ENCODE measurements around the gene SAMD7. TPM values are rescaled to one million over a fixed set of nuclear protein-coding genes. Genes with fewer than 3 reads are reported as not detected.

SAMD7 gene
- total and polyA plus RNA-seq, 7 experiments from 2014 or later: not detected

DNA sequence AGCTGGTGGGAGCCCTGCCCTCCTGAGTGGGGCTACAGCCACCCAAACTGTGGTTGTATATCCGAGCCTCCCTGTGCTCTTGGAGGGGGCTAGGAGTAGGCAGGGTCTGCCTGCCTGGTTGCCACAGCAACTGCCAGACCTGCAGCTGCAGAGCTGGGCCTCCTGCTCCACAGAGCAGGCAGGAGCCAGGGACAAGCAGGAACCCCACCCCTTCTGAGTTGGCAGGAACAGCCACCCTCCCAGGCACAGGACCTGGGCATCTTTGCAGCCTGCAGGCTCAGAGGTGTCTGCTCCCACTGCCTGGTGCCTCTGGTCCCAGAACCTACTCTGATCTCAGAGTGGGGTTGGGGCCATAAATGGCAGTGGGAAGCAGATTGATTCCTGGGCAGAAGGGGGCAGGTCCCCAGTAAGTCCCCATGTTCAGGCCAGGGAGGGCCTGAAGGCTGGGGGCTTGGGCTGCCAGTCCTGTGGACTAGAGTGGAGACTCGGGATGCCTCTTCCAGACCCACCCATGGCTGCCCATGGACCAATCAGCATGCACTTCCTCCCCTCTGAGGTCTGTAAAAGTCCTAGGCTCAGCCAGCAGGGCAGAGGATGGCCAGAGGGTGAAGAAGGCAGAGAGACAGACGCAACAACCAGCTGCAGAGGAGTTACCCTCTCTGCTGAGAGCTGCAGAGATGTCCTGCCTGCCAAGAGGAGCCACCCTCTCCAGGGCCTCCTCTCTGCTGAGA lies 31.4 kb upstream of the SAMD7 start:
- CTCF ChIA-PET: no interaction called here

GRCh38 chr3:169880576-169881250 lies 30.7 kb upstream of the SAMD7 start:
- Mint-ChIP-seq H3K9me3 (peaks cover 0 to 1% (median 0%) of the 10 kb centered on the region in 11 donors), H3K4me3 (no peak overlapping the region), H3K27me3 (peaks cover 0 to 6% (median 0%) of the 10 kb centered on the region in 5 donors), H3K4me1 (peaks cover 0 to 17% (median 11%) of the 10 kb centered on the region in 7 donors), H3K27ac (peak overlapping the region in 4 of 9 donors; percentile 9 to 53 (median 32)), H3K36me3 (no peaks in the 10 kb centered on the region)
- DNase-seq: no peak
- no peak overlapping the region for H3K27ac ChIP-seq (ENCODE audit: low read depth, low read length)
- ChIA-PET POLR2A (interaction anchor here (0.6 to 1.0 kb wide), 2 partner anchors 11 to 1824 kb away, joined by 3 to 5 read pairs; partner anchors contain the start of gene LRRC31), CTCF (no interaction called here)
- no peaks in the 10 kb centered on the region for H3K36me3 ChIP-seq (ENCODE audit: control insufficient read depth in 2 of 3, insufficient read depth in 3 of 3, low read length in 3 of 3)
- H3K4me3 ChIP-seq (ENCODE audit: low read length): no peak overlapping the region
- no peaks in the 10 kb centered on the region for H3K9me3 ChIP-seq (ENCODE audit: control insufficient read depth in 2 of 3, low read length in 3 of 3)
- no peaks in the 10 kb centered on the region for H3K27me3 ChIP-seq (ENCODE audit: control insufficient read depth in 2 of 2, insufficient read depth in 2 of 2, low read length in 2 of 2)
- intact Hi-C loops (cut with micrococcal nuclease): no loop called here
- H3K4me1 ChIP-seq (ENCODE audit: control insufficient read depth in 2 of 2, insufficient read depth in 2 of 2, low read length in 2 of 2): peaks cover 0 to 3% of the 10 kb centered on the region in 2 donors
- ATAC-seq: no peak

More for the DNA sequence above, 31.4 kb upstream of the SAMD7 start:
- Mint-ChIP-seq H3K4me3 (no peak overlapping the region), H3K27ac (peak overlapping the region in 1 of 9 donors; percentile 32), H3K27me3 (peaks cover 0 to 6% (median 0%) of the 10 kb centered on the region in 5 donors), H3K4me1 (peaks cover 0 to 15% (median 11%) of the 10 kb centered on the region in 7 donors), H3K9me3 (peaks cover 0 to 1% (median 0%) of the 10 kb centered on the region in 11 donors), H3K36me3 (no peaks in the 10 kb centered on the region)
- H3K4me3 ChIP-seq (ENCODE audit: low read length): no peak overlapping the region
- DNase-seq (no peak), ATAC-seq (no peak)
- H3K4me1 ChIP-seq (ENCODE audit: control insufficient read depth in 2 of 2, insufficient read depth in 2 of 2, low read length in 2 of 2): peaks cover 0 to 3% of the 10 kb centered on the region in 2 donors
- POLR2A ChIA-PET: interaction anchor here (0.6 to 1.0 kb wide), 2 partner anchors 10 to 1825 kb away, joined by 3 to 5 read pairs; partner anchors contain the start of gene LRRC31
- H3K9me3 ChIP-seq (ENCODE audit: control insufficient read depth in 2 of 3, low read length in 3 of 3): no peaks in the 10 kb centered on the region
- intact Hi-C loops (cut with micrococcal nuclease): no loop called here
- no peak overlapping the region for H3K27ac ChIP-seq (ENCODE audit: low read depth, low read length)
- H3K36me3 ChIP-seq (ENCODE audit: control insufficient read depth in 2 of 3, insufficient read depth in 3 of 3, low read length in 3 of 3): no peaks in the 10 kb centered on the region
- no peaks in the 10 kb centered on the region for H3K27me3 ChIP-seq (ENCODE audit: control insufficient read depth in 2 of 2, insufficient read depth in 2 of 2, low read length in 2 of 2)

- Histone ChIP-seq H3K4me1 (ENCODE audit: control insufficient read depth in 2 of 2, insufficient read depth in 2 of 2, low read length in 2 of 2) (no peaks in the 10 kb centered on the region), H3K27me3 (ENCODE audit: control insufficient read depth in 2 of 2, insufficient read depth in 2 of 2, low read length in 2 of 2) (no peaks in the 10 kb centered on the region), H3K27ac (ENCODE audit: low read depth, low read length) (no peak overlapping the region), H3K9me3 (ENCODE audit: control insufficient read depth in 2 of 3, low read length in 3 of 3) (no peaks in the 10 kb centered on the region), H3K36me3 (ENCODE audit: control insufficient read depth in 2 of 3, insufficient read depth in 3 of 3, low read length in 3 of 3) (no peaks in the 10 kb centered on the region), H3K4me3 (ENCODE audit: low read length) (no peak overlapping the region)
- Mint-ChIP-seq H3K36me3 (no peaks in the 10 kb centered on the region), H3K4me3 (no peak overlapping the region), H3K27me3 (no peaks in the 10 kb centered on the region), H3K9me3 (peaks cover 0 to 1% (median 0%) of the 10 kb centered on the region in 11 donors), H3K4me1 (peaks cover 0 to 11% (median 0%) of the 10 kb centered on the region in 7 donors), H3K27ac (peak overlapping the region in 2 of 9 donors; percentile 26 to 60)
- ChIA-PET CTCF (interaction anchor here (0.5 to 0.7 kb wide), 4 partner anchors 11 to 1599 kb away, joined by 3 read pairs; no protein-coding TSS in a partner anchor), POLR2A (interaction anchor here (1.0 kb wide), 1 partner anchor 80 kb away, joined by 4 read pairs; the partner anchor contains the start of gene SEC62)
- no peak for DNase-seq
- no peak for ATAC-seq
- intact Hi-C loops (cut with micrococcal nuclease): no loop called here
Observed at GRCh38 chr3:169886671-169887070, 24.7 kb upstream of the SAMD7 start.

- Mint-ChIP-seq H3K9me3 (no peaks in the 10 kb centered on the region), H3K27me3 (no peaks in the 10 kb centered on the region), H3K27ac (no peak overlapping the region), H3K36me3 (no peaks in the 10 kb centered on the region), H3K4me1 (peaks cover 0 to 3% (median 0%) of the 10 kb centered on the region in 7 donors), H3K4me3 (no peak overlapping the region)
- no peak overlapping the region for H3K27ac ChIP-seq (ENCODE audit: low read depth, low read length)
- H3K27me3 ChIP-seq (ENCODE audit: control insufficient read depth in 2 of 2, insufficient read depth in 2 of 2, low read length in 2 of 2): no peaks in the 10 kb centered on the region
- DNase-seq: no peak
- no peaks in the 10 kb centered on the region for H3K36me3 ChIP-seq (ENCODE audit: control insufficient read depth in 2 of 3, insufficient read depth in 3 of 3, low read length in 3 of 3)
- H3K4me1 ChIP-seq (ENCODE audit: control insufficient read depth in 2 of 2, insufficient read depth in 2 of 2, low read length in 2 of 2): no peaks in the 10 kb centered on the region
- POLR2A ChIA-PET: no interaction called here
- ATAC-seq: no peak
- intact Hi-C loops (cut with micrococcal nuclease): no loop called here
- no peak overlapping the region for H3K4me3 ChIP-seq (ENCODE audit: low read length)
- no peaks in the 10 kb centered on the region for H3K9me3 ChIP-seq (ENCODE audit: control insufficient read depth in 2 of 3, low read length in 3 of 3)
- CTCF ChIA-PET: no interaction called here
Observed at GRCh38 chr3:169891886-169892285, 19.5 kb upstream of the SAMD7 start.

DNA sequence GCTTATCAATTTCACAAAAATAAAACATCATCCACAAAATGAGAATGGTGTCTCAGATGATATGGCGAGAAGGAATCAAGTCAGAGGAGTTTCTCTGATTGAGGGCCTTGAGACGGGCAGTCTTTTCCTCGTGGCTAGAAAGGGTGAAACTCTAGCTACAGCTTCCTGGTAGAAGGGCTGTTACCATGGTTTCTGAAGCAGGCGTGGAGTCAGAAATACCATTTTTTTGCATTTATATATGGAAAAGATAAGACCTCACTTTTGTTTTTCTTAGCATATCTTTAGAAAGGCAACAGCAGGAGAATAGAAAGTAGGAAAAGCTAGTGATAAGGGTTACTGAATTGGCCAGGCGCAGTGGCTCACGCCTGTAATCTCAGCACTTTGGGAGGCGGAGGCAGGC lies 17.3 kb upstream of the SAMD7 start:
- H3K27ac Mint-ChIP-seq: no peak overlapping the region
- H3K4me3 Mint-ChIP-seq: no peak overlapping the region
- peaks cover 0 to 3% (median 0%) of the 10 kb centered on the region in 7 donors for H3K4me1 Mint-ChIP-seq
- Histone ChIP-seq H3K4me3 (ENCODE audit: low read length) (no peak overlapping the region), H3K27ac (ENCODE audit: low read depth, low read length) (no peak overlapping the region), H3K27me3 (ENCODE audit: control insufficient read depth in 2 of 2, insufficient read depth in 2 of 2, low read length in 2 of 2) (no peaks in the 10 kb centered on the region), H3K4me1 (ENCODE audit: control insufficient read depth in 2 of 2, insufficient read depth in 2 of 2, low read length in 2 of 2) (no peaks in the 10 kb centered on the region), H3K36me3 (ENCODE audit: control insufficient read depth in 2 of 3, insufficient read depth in 3 of 3, low read length in 3 of 3) (no peaks in the 10 kb centered on the region), H3K9me3 (ENCODE audit: control insufficient read depth in 2 of 3, low read length in 3 of 3) (no peaks in the 10 kb centered on the region)
- intact Hi-C loops (cut with micrococcal nuclease): no loop called here
- ChIA-PET CTCF (no interaction called here), POLR2A (interaction anchor here (0.6 to 0.7 kb wide), 2 partner anchors 9 to 17 kb away, joined by 3 to 4 read pairs; no protein-coding TSS in a partner anchor)
- DNase-seq (no peak), ATAC-seq (no peak)
- no peaks in the 10 kb centered on the region for H3K36me3 Mint-ChIP-seq
- H3K9me3 Mint-ChIP-seq: peaks cover 0 to under 1% (median 0%) of the 10 kb centered on the region in 11 donors
- H3K27me3 Mint-ChIP-seq: no peaks in the 10 kb centered on the region

DNA sequence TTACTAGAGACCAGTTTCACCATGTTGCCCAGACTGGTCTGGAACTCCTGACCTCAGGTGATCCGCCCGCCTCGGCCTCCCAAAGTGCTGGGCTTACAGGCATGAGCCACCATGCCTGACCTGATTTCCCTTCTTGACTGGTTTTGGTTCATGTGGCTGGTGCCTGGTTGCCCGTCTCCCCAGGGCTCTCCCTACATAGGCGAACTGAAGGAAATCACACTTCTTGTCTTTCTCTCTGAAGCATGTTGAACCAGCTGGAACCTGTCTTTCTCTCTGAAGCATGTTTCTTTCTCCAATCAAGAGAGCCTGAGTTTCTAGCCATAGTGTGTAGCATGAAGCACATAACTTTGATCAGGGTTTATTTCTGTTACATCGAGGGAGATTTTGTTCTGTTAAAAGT lies 16.3 kb upstream of the SAMD7 start:
- CTCF ChIA-PET: no interaction called here
- POLR2A ChIA-PET: no interaction called here
- peaks cover 0 to 10% (median 3%) of the 10 kb centered on the region in 11 donors for H3K9me3 Mint-ChIP-seq
- H3K9me3 ChIP-seq (ENCODE audit: control insufficient read depth in 2 of 3, low read length in 3 of 3): no peaks in the 10 kb centered on the region
- H3K4me1 Mint-ChIP-seq: peaks cover 0 to 3% (median 0%) of the 10 kb centered on the region in 7 donors
- no peak overlapping the region for H3K27ac Mint-ChIP-seq
- no peaks in the 10 kb centered on the region for H3K4me1 ChIP-seq (ENCODE audit: control insufficient read depth in 2 of 2, insufficient read depth in 2 of 2, low read length in 2 of 2)
- no peaks in the 10 kb centered on the region for H3K27me3 Mint-ChIP-seq
- DNase-seq (no peak), ATAC-seq (no peak)
- H3K4me3 ChIP-seq (ENCODE audit: low read length): no peak overlapping the region
- peaks cover 0 to 3% (median 0%) of the 10 kb centered on the region in 5 donors for H3K36me3 Mint-ChIP-seq
- no peaks in the 10 kb centered on the region for H3K27me3 ChIP-seq (ENCODE audit: control insufficient read depth in 2 of 2, insufficient read depth in 2 of 2, low read length in 2 of 2)
- H3K27ac ChIP-seq (ENCODE audit: low read depth, low read length): no peak overlapping the region
- intact Hi-C loops (cut with micrococcal nuclease): no loop called here
- no peak overlapping the region for H3K4me3 Mint-ChIP-seq
- H3K36me3 ChIP-seq (ENCODE audit: control insufficient read depth in 2 of 3, insufficient read depth in 3 of 3, low read length in 3 of 3): no peaks in the 10 kb centered on the region

All from naive thymus-derived CD4-positive, alpha-beta T cell (primary cell).